Smooth muscle cell of the brain vasculature (primary cell): ENCODE results near the gene REXO1.

Source experiments
- DNase-seq: peaks from one replicate; pipeline ENCODE4 v3.0.0-alpha.2; 2012; ENCODE audit warnings: low read depth, low spot score

Gene REXO1

DNA sequence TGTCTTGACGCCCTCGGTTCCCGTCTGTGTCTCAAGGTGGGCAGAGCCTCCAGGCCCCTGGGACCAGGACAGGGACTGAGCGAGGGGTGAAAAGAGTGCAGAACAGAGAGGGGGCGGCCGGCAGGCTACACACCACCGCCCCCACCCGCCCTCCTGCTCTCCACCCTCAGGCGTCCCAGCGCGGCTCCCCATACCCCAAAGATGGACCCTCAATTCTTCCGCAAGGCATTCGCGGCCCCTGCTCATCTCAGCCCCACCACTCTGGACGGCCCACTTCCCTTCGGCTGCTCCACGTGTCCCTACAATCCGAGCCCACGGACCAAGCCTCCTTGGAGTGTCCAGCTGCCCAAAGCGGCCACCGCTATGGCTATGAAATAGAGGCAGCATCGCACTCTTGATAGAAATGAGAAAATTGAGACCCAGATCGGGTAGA is 13.3 kb upstream of the REXO1 start:
- DNase-seq, result no peak

DNA sequence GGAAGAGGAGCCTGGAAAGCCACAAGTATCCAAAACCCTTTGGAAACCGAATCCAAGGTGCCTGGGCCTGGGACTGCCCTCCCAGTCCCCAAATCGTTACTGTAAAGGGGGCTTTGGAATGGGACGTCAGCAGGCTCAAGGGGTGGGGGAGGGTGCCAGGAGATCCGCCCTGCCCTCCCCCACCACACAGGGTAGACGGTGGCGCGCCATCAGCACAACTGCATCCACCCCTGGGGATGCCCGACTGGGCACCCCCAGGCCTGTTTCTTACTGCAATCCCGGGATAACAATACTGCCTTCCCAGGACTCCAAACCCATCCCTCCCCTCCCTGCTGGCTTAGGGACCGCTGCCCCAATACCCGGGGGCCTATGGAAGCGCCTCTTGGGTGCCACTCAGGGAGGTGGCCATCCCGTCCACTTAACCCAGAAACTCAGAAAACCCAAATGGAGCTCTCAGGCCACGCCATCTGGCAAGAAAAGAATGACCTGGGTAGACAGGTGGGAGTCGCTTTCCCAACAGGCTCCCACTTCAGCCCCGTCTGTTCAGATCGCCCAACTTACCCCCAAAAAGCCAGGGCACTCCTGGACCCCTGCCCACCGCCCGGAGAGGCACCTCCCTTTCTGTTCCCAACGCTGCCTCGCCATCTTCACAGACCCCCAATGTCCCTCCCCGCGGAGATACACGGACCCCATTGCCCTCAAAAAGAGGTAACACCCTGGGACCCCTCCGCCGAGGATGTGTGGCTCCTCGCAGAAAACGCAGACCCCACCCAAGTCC is 12.7 kb upstream of the REXO1 start:
- no peak for DNase-seq

DNA sequence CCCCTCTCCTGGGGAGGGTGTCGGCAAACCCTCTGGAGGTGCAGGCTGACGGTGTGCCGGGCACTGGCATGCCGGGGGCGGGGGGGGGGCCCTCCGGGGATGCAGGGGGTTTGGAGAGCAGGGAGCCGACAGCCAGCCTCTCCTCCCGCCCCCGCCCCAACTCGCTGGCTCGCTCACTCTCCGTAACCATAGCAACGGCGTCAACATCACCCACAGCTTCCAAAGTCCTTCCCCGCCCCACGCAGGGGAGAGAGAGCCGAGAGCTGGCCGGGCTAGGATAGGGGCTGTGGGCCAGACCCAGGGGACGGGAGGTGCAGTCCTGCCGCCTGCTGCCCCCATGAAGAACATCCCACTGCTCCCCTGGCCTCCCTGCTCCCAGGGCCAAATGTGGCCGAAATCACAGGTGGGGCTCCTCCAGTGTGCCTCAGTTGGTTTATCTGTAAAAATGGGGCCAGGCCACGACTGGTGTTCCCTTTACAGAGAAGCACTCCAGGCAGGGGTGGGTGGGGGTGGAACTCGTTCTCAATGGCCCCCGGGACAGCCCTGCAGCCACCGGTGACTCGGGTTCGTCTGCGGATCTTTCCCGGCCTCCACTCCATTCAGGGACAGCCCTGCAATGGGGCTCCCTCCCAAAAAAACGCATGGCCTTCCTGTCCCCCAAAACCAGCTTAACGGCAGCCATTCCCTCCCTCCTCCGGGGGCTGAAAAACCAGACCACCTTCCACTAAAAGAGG is 11.9 kb upstream of the REXO1 start:
- no peak for DNase-seq

DNA sequence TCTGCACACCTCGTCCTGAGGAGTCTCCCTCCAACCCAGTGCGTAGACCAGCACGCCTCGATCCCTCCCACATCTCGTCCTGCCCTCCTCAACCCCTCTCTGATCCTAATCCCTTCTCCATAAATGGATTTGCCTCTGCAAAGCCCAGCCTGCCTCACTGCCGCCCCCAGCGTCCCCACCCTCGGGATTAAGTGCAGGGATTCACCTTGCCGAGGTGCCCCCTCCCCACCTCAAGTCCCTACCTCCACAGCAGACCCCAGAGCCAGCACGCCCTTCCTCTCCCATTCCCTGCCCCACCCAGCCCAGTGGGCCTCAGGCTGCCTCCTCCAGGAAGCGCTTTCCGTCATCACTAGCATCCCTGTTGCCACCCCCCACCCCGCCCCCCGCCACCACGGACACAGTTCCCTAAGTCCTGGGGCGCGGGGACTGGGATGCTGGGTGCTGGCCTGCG is 11.1 kb upstream of the REXO1 start:
- DNase-seq, result no peak

DNA sequence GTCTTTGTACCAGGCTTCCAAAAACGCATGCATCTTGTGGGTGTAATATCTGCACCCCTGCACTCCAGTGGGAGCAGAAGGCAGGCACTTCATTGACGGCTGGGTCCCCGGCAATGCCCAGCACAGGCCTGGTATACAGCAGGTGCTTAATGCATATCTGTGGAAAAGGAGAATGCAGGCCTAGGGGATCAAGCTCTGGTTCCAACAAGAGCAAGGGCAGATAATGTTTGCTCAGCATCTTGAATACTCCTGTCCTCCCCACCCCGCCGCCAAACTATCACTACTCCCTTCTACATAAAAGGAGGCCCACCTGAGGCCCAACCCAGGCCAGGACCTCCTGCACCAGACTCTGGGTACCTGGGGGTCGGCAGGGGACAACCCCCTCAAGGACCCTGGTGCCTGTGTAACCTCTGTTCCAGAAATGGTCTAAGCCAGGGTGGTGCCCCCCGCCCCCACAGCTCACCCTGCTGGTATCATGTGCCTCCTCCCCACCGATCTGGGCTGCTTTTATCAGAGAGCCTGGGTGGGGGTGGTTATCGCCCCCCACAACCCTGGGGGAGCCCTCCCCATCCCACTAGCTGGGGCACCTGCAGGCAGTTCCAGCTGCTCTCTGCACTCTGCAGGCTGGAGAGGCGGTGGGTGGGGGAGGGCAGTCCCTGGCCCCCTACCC is 10.3 kb upstream of the REXO1 start:
- no peak for DNase-seq

DNA sequence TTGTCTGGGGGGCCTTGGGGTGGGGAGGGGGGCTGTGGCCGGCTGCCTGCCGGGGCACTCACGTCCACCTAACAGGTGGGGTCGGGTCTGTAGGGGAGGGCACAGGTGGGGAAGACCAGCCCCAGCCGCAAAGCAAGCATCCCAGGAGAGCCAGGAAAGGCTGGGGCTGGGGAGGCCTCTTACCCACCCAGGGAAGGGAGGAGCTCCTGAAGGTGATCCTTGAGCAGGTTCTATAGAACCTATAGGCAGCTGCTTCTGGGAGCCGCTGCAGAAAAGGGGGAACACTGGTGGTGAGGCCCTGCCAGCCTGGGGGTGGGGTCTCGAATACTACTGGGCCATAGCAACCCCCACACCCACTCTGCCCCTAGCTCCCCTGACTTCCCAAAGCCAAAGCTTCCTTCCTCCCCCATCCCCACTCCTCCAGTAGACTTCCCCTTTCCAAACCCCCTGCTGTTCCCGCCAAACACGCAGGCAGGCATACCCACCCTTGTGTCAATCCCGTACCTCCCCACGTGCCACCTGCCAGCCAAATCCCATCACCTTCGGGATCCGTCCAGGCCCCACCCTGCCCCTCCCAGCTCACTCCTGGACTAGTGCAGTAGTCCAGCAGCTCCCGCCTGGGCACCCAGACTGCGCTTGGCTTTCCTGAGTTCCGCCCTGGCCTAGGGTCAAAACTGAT is 9.5 kb upstream of the REXO1 start:
- DNase-seq, result no peak

DNA sequence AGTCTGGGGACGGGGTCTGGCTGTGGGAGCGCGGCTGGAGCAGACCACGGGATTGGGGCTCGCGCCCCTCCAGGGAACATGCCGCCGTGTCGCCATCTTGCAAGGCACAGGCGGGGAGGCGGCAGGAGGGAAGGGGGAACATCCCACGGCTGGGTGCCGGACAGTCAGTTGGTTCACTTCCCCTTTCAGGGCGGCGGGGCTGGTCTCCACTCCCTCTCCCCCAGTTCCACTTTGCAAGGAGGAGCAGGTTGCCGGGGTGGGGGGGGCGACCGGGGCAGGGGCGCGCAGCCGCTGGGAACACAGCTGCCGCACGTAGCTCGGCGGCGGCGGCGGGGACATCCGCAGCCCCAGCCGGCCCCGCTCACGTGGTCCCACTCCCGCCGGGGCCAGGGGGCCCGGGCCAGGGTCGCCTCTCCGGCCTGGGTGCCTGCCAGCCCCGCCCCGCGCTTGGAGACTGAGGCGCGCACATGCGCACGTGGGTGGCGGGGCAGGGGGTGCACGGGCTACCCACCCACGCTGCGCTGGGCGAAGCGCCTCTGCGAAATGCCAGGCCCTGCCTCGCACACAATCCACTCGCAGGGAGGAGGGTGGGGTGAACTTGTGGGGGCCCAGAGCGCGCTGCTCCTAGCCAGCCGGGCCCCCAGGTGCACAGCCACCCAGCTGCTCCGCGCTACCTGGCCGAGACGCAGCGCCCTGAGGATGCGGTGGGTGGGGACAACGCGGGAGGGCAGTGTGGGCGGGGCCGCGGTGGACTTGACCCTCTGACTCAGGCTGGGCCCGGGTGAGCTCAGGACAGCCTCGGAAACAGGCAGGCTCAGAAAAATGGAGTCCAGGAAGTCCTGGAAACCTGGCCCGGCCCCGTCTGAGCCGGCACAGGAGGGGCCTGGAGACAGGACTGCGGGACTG is 8.7 kb upstream of the REXO1 start:
- DNase-seq, result no peak

DNA sequence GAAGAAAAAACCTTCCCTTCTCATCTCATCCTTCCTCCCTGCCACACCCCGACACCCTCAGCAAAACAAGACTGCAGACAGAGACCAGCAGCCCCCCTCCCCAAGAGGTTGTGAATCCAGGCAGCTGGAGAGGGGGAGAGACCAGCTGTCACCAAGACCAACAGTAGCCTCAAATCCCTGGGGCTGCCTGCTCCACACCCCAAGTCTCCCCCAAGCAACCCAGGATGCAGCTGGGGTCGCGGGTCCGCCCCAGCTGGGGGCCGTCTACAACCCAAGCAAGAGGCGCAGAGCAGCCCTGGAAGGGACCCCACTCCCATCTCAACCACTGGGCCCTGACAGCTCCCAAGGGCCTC is 8.0 kb upstream of the REXO1 start:
- DNase-seq, result no peak

DNA sequence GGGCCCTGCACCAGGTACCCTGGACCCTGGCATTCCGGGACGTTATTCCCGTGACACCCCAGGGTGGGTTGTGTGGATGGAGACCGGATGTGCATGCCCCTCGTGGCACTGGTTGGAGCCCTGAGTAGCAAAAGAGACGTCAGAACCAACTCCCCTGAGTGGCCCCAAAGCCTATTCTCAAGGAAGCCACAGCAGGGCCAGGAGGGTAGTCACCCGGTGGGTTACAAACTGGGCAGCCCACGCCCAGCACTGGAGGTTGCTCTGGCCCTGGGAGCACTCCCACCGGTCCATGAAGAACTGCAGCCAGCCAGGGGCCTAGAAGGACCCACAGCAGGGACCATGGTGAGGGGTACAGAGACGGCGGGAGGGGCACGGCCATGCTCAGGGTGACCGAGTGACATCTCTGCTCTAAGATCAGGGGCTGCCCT is 7.6 kb upstream of the REXO1 start:
- DNase-seq, result no peak

DNA sequence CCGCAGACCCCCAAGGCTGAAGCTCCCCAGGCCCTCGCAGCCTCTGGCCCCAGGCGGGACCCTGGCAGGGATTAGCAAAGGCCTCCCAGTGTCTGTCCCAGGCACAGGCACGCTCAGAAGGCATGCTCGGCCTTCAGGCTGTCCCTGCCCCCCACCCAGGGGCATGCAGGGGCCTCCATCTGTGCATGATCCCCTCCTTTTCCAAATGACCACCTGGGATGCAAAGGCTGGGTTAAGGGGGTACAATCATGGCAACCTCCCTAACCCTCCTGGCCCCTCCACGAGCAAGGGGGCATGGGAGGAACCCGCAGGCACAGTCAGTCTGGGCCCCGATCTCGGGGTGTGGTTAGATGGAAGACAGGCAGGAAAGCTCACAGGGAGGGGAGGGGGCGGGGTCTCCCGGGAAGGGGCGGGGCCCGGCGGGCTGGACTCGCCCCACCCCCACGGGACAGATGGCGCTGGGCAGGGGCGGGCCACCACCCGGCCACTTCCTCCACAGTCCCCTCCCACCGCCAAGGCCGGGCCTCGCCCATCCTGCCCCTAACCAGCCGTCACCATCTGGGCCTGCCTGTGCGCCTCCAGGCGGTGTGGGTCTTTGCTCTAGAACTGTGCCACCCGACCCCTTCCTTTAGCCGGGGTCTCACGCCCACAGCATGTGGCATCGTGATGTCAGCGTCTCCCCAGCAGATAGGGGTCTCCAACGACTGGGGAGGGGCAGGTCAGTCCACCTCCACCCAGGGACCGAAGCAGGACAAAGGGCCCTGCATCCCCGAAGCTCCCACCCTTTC is 7.0 kb upstream of the REXO1 start:
- no peak for DNase-seq

DNA sequence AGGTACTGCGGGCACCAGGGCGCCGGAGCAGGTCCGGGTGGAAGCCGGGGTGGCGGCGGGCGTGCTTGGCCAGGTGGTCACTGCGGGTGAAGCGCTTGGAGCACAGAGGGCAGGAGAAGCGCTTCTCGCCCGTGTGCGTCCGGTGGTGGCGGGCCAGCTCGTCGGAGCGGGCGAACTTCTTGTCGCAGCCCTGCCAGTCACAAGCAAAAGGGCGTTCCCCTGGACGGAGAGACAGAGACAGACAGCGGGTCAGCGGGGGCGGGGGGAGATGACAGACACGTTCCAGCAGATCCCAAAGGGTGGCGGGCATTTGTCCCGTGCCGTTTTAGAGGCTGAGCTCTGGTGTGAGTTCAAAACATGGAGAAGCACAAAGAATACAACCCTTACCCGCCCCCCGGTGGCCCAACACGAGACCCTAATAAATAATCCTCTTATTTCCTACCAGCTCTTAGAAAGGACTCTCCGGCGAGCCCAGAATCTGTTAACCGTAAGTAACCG is 6.3 kb upstream of the REXO1 start:
- no peak for DNase-seq

DNA sequence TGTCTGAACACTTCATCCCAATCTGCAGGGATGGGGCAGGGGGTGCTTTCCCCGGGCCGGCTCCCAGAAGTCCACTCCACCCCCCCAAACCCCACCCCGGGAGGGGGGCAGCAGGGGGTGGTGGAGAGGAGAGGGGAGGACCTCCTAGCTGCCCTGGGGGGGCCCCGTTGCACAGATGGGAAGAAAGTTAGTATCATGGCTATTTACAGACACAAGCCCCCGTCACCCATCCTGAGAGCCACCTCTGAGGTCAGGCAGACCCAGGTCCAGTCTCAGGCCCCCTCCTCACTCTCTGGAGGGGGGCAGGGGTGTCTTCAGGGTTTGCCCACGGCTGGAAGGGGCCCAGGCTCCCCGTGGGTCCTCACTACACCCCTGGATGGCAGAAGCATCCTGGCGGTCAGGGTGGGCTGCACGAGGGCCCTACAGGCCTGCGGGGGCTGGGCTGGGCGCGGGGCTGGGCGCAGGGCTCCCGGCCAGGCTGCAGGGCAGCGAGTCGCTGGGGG is 5.8 kb upstream of the REXO1 start:
- no peak for DNase-seq

DNA sequence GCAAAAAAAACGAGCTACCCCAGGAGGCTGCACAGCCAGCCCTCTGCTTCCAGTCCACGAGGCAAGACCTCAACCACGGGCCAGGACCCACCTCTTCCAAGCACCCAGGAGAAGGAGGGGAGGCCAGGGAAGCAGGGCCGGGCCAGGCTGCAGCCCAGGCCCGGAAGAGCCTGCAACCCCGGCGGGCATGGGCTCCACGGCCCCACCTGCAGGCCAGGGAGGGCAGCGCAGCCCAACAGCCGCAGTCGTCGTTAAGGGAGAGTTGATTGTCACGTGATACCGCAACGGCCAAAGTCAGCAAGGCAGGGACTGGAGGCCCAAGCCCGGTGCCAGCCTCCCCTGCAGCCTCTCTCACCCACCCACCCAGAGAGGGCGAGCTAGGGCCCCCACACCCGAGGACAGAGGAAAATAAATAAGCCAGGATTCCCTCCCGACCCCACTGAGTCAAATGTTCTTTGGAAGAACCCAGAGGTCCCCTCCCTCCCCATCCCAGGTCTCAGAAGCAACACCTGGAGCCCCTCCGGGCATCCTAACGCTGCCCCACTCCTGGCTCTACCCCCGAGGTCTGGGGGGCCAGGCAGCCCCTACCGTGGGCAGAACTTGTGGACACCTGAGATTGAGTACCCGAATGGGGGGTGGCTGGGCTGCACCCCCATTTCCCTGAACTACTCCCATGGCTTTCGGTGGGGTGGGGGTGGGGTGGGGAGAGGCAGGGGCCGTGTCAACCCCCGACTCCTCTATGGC is 5.2 kb upstream of the REXO1 start:
- no peak for DNase-seq

DNA sequence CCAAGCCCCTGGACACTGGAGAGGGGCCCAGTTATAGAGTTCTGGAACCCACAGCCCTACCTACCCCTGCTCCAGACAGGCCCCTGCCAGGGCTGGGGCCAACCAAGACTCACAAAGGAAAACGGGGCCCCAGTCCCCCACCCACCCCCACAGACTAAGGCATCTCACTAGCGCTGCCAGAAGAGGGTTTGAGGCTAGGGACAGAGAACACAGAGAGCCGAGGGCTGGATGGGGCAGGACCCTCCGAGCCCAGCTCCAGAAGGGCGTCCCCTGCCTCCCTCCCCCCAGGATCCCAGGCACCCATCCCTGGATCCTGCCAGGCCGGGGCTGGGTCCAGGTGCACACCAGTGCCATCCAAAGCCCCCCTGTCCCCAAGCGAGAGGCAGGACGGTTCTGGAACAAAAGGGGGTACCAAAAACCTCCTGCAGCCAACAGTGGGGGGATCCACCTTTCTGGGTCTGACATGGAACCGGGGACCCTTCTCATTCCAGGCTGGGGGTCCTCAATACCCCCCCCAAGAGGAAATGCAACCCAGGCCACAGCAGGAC is 4.4 kb upstream of the REXO1 start:
- DNase-seq, result no peak

DNA sequence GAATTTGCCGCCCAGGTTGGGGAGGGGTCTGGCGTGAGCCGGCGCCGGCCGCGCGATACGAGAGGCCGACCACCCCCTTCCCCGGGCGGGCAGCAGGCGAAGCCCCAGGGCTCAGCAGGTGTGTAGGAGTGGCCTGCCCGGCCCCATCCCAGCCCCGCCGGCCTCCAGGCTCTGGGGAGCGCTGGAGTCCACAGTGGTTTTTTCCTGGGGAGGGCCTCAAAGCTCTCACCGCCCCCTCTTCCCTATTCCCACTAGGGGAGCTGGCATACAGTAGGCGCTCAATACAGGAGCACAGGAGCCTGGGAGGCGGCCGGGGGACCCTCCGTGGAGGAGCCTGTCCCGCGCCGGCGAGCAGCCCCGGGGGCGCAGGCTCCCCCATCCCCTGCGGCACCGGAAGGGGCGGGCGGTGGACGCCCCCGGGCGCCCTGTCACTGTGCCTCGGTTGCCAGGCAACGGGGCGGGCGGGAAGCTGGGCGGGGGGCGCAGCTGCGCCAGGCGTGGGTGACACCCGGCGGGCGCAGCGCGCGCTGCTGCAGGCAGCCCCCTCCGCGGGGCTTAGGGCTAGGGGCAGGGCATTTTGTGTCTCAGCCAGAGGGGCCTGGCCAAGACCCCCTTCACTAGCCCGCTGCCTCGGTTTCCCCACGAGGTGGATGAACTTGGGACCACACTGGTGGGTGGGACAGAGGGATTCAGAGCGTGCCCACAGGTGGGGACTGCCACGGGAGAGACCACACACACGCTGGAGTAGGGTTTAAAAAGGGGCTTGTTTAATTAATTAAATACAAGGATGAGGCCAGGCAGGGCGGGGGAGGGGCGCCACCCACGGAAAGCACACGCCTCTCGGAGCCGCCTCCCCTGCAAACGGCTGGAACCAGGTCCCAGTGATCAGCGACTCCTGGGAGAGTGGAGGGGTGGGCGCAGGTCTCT is 3.6 kb upstream of the REXO1 start:
- no peak for DNase-seq

DNA sequence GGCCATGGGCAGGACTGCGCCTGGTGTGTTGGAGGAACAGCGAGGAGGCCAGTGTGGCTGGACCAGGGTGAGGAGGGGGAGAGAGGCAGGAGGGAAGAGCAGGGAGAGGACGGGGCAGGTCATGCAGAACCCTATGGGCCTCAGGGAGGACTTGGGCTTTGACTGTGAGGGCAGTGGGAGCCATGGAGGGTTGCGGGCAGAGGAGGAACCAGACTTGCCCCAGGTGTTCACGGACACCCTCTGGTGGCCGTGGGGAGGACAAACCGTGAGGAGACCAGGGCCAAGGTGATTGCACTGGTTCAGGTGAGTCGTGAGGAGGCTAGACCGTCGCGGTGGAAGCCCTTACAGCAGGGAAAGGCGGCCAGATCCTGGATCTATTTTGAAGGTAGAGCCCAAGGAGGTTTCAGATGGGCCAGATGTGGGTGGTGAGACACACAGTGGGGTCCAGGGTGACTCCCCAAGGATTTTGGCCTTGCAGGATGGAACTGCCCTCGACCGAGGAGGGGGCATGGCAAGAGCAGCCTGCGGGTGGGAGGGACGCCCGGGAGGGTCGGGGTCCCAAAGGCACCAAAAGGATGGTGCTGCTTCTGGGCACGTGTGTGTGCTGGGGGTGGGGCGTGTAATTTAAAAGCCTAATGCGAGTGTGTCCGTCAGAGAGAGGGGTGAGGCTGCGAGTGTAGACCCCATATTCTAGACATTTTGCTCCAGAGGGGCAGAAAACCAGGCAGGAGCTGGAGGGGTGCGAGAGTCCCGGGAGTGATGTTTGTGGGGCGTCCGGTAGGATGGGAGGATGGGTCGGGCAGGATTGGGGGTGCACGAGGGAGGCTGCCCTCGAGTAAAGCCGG is 2.7 kb upstream of the REXO1 start:
- DNase-seq, result no peak

DNA sequence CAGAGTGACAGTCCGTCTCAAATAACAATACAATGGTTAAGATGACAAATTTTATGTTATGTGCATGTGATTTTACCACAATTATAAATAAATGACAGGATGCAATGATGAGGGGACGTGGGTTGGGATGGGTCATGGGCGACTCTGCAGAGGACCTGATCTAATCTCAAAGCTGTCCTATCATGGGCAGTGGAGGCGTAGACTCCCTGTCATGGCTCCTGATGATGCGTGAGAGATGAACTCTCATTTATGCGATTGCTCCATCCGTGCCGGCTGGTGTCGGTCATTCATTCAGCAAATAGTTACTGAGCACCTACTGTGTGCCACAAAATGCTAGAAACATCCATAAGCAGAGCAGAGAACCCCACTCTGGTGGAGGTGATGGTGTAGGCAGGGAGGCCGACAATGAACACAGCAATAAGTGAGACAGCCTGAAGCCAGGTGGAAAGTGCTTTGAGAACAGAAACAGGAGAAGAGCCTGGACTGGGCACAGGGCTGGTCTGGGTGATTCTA is 1.7 kb upstream of the REXO1 start:
- no peak for DNase-seq
